Measurements from ENCODE around the gene SLC38A6.
"Not testable (repeated sequence)": the region's sequence is repeated elsewhere in the genome, so short reads cannot be mapped to it uniquely, and the experiment has no call there.

The SLC38A6 gene

GRCh38 chr14:61090432-61091216 lies 109.6 kb downstream of the SLC38A6 start (continued):
- TF ChIP-seq CSRNP3 (CRISPR knock-in tag; IDR thresholded peaks at IDR 0.05) (no peak), ZNF565 (CRISPR knock-in tag; conservative IDR thresholded peaks at IDR 0.05; ENCODE audit: low read depth) (no peak), ZNF8 (CRISPR knock-in tag; IDR thresholded peaks at IDR 0.05) (no peak), ISL1 (CRISPR knock-in tag; IDR thresholded peaks at IDR 0.05) (no peak), CREB5 (CRISPR knock-in tag; IDR thresholded peaks at IDR 0.05; ENCODE audit: low read depth) (no peak), ZC3H10 (CRISPR knock-in tag; IDR thresholded peaks at IDR 0.05) (no peak)

- TF ChIP-seq POU6F1 (CRISPR knock-in tag; IDR thresholded peaks at IDR 0.05; ENCODE audit: borderline replicate concordance, low read depth) (no peak), CSDC2 (CRISPR knock-in tag; IDR thresholded peaks at IDR 0.05) (no peak), PPARA (CRISPR knock-in tag; IDR thresholded peaks at IDR 0.05; ENCODE audit: borderline replicate concordance) (no peak), GLIS3 (CRISPR knock-in tag; IDR thresholded peaks at IDR 0.05) (no peak), TOX (CRISPR knock-in tag; IDR thresholded peaks at IDR 0.05; ENCODE audit: borderline replicate concordance) (no peak), OSR1 (CRISPR knock-in tag; IDR thresholded peaks at IDR 0.05) (no peak), SNAI2 (CRISPR knock-in tag; IDR thresholded peaks at IDR 0.05) (no peak), ISL1 (CRISPR knock-in tag; IDR thresholded peaks at IDR 0.05) (no peak), CREB5 (CRISPR knock-in tag; IDR thresholded peaks at IDR 0.05; ENCODE audit: low read depth) (no peak), ARNTL (CRISPR knock-in tag; IDR thresholded peaks at IDR 0.05; ENCODE audit: borderline replicate concordance, low read depth) (no peak), ZNF565 (CRISPR knock-in tag; conservative IDR thresholded peaks at IDR 0.05; ENCODE audit: low read depth) (no peak), ZC3H10 (CRISPR knock-in tag; IDR thresholded peaks at IDR 0.05) (no peak), TCF4 (CRISPR knock-in tag; IDR thresholded peaks at IDR 0.05; ENCODE audit: borderline replicate concordance) (no peak), ZFP3 (CRISPR knock-in tag; IDR thresholded peaks at IDR 0.05) (no peak), BACH2 (CRISPR knock-in tag; IDR thresholded peaks at IDR 0.05; ENCODE audit: borderline replicate concordance) (no peak), ZFP30 (CRISPR knock-in tag; IDR thresholded peaks at IDR 0.05) (no peak), ZNF8 (CRISPR knock-in tag; IDR thresholded peaks at IDR 0.05) (no peak), ZNF70 (CRISPR knock-in tag; IDR thresholded peaks at IDR 0.05) (no peak), PATZ1 (CRISPR knock-in tag; IDR thresholded peaks at IDR 0.05; ENCODE audit: borderline replicate concordance) (no peak), RARB (CRISPR knock-in tag; IDR thresholded peaks at IDR 0.05) (no peak)
- no peak for ATAC-seq
Observed at GRCh38 chr14:61091657-61092273, 110.7 kb downstream of the SLC38A6 start.

DNA sequence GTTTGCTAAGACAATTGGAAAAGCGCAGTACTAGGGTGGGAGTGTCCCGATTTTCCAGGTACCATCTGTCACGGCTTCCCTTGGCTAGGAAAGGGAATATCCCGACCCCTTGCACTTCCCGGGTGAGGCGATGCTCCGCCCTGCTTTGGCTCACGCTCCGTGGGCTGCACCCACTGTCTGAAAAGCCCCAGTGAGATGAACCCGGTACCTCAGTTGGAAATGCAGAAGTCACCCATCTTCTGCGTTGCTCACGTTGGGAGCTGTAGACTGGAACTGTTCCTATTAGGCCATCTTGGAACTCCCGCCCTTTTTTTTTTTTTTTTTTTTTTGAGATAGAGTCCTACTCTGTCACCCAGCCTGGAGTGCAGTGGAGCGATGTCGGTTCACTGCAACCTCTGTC lies 117.1 kb downstream of the SLC38A6 start:
- ATAC-seq: not testable (repeated sequence)

Measured in SK-N-SH treated with all-trans-retinoic acid at 6 μM for 48 hours (cell line).